ENCODE data around the gene PTTG1. TPM values are rescaled to one million over a fixed set of nuclear protein-coding genes. Genes with fewer than 3 reads are reported as not detected.

PTTG1 gene
- total and polyA plus RNA-seq, 2 of the 8 experiments (the other 6 are each of a cell fraction or from before 2014, with no cell fraction given): 240 to 478 TPM

DNA sequence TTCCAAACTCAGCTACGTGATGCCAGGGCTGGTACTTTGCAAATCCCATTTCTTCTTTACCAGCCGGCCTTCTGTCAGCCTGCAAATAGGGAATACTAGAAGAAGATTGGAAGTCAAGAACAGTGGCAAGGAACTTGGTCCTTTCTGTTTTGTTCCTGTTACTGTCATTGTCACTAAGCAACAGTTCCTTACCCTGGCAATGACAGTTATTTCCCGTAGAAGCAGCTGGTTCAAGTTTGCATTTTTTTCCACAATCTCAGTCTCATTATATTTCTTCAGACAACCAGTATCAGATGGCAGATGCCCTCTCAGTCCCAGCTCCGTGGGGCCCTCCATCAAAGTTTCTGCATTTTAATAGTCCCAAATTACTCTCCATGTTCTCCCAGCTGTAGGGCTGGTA is 42.1 kb upstream of the PTTG1 start (continued):
- TF ChIP-seq POLR2A (IDR thresholded peaks at IDR 0.05; ENCODE audit: control extremely low read depth in 1 of 2, low read depth in 2 of 2, low read length in 2 of 2) (no peak), GABPA (IDR thresholded peaks at IDR 0.05; ENCODE audit: borderline replicate concordance, insufficient read depth, low read length) (no peak), RXRA (IDR thresholded peaks at IDR 0.05; ENCODE audit: insufficient read depth, low read depth, low read length) (no peak), KDM5A (IDR thresholded peaks at IDR 0.05; ENCODE audit: low read length) (no peak), PHF8 (conservative IDR thresholded peaks at IDR 0.05; ENCODE audit: low read depth, low read length) (no peak)
